ENCODE data around the gene XPO6.

The XPO6 gene

DNA sequence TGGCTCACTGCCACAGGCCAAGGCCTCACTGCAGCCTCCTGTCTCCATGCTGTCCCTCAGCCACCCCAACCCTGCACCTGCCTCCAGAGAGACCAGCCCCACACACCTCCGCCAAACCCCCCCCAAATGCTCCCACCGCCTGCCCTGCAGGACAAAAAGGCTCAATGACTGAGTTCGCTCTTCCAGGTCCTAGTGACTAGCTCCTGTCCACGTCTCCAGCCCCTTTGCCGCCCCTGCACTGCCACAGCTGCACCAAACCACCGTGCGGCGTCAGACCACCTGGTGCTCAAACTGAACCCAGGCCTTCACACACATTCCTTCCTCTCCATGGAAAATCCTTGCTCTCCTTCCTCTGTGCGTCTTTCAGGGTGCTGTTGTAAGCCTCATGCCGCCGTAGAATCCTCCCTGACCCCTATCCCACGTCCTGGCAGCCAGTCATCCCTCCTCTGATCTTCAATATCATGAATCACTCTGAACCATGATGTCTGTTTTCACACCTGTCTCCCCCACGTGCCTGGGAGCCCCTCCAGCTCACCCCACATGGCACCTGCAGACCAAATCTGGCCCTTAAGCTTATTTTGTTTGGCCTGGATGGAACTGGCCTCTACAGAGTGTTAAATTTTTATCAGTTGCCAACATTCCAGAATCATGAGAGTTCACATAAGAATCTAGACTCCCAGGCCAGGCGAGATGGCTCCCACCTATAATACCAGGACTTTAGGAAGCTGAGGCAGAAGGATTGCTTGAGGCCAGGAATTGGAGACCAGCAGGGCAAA lies 144.0 kb downstream of the XPO6 start:
- Histone ChIP-seq H3K27me3 (ENCODE audit: control insufficient read depth, insufficient read depth, low read length) (peaks cover 8% of the 10 kb centered on the region), H3K36me3 (ENCODE audit: control insufficient read depth, insufficient read depth, low read length) (no peaks in the 10 kb centered on the region), H3K9ac (ENCODE audit: low read length) (no peak overlapping the region), H3K4me1 (ENCODE audit: control insufficient read depth, insufficient read depth, low read length) (no peaks in the 10 kb centered on the region), H3K27ac (ENCODE audit: low read depth, low read length) (no peak overlapping the region), H3K4me3 (ENCODE audit: low read length) (no peak overlapping the region)

DNA sequence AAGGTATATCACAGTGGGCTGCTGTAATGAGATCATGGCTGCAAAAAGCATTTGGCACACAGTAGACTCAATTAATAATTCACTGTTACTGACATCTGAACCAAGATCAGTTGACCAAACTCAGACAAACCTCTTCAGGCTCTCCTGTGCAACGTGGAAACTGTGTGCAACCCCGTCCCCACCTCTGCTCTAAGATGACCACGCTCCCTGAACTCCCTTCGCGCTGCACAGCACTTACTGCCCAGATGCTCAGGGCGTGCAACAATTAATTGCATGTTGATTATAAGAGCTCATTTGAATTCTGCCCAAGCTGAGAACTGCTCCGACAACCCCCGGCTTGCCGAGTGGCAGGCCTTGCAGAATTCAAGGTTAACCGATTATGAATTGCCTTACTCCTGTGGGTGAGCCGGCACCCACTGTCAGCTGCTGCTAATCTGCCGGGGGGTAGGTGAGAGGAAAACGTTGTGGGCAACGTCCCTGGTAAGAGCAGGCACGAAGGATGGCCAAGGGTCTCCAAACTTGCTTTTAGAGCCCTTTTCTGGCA lies 147.0 kb downstream of the XPO6 start:
- H3K36me3 ChIP-seq (ENCODE audit: control insufficient read depth, insufficient read depth, low read length) = no peaks in the 10 kb centered on the region
- no peak overlapping the region for H3K4me3 ChIP-seq (ENCODE audit: low read length)
- no peak overlapping the region for H3K9ac ChIP-seq (ENCODE audit: low read length)
- no peaks in the 10 kb centered on the region for H3K4me1 ChIP-seq (ENCODE audit: control insufficient read depth, insufficient read depth, low read length)
- no peak overlapping the region for H3K27ac ChIP-seq (ENCODE audit: low read depth, low read length)
- H3K27me3 ChIP-seq (ENCODE audit: control insufficient read depth, insufficient read depth, low read length) = peaks cover 20% of the 10 kb centered on the region

DNA sequence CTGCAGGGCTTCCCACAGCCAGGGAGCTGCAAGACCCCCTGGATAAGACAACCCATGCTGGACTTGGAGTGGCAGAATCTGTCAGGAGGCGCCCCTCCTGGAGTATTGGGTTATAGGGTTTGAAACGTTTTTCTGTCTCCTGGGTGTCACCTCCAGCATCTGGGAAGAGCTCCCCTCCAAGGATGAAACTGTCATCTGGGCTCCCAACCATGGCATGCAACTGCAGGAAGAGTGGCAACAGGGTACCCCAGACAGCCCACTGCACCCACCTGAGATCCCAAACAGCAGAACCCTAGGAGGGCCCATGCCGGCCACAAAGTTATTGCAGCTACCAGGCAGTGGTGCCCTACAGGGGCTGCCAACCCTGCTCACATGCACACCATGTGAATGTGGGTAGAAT lies 147.6 kb downstream of the XPO6 start:
- Histone ChIP-seq H3K9ac (ENCODE audit: low read length) (no peak overlapping the region), H3K36me3 (ENCODE audit: control insufficient read depth, insufficient read depth, low read length) (no peaks in the 10 kb centered on the region), H3K27ac (ENCODE audit: low read depth, low read length) (no peak overlapping the region), H3K4me1 (ENCODE audit: control insufficient read depth, insufficient read depth, low read length) (no peaks in the 10 kb centered on the region), H3K27me3 (ENCODE audit: control insufficient read depth, insufficient read depth, low read length) (peaks cover 20% of the 10 kb centered on the region), H3K4me3 (ENCODE audit: low read length) (no peak overlapping the region)

DNA sequence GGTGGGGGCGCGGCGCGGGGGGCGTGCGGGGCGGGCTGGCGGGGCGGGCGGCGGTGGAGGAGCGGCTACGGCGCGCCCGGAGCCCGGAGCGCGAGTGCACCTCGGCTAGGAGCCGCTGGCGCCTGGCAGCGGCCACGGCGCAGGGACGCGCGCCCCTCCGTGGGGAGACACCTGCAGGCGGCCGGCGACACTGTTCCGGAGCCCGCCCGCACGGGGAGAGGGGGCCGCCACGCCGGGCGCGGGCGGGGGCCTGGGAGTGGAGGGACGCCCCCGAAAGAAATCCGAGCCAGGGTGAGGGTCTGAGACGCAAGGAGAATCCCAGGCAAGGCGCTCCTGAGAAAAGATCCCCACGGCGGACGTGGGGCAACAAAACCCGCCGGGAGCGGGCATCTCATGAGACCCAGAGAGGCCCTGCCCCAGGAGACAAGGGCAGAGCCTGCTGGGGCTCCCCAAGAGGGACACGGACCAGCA lies 148.1 kb downstream of the XPO6 start, which contains the start of gene GSG1L:
TSS of gene GSG1L (minus strand) at position 124 of the 471 bp plus-strand sequence. CDS start 290 bp downstream, outside the sequence.
- H3K27ac ChIP-seq (ENCODE audit: low read depth, low read length) = no peak within 1 kb of the TSS
- H3K4me3 ChIP-seq (ENCODE audit: low read length) = no peak within 1 kb of the TSS
- no peaks in the 10 kb centered on the region for H3K36me3 ChIP-seq (ENCODE audit: control insufficient read depth, insufficient read depth, low read length)
- peaks cover 20% of the 10 kb centered on the region for H3K27me3 ChIP-seq (ENCODE audit: control insufficient read depth, insufficient read depth, low read length)
- H3K9ac ChIP-seq (ENCODE audit: low read length) = no peak within 1 kb of the TSS
- no peaks in the 10 kb centered on the region for H3K4me1 ChIP-seq (ENCODE audit: control insufficient read depth, insufficient read depth, low read length)

DNA sequence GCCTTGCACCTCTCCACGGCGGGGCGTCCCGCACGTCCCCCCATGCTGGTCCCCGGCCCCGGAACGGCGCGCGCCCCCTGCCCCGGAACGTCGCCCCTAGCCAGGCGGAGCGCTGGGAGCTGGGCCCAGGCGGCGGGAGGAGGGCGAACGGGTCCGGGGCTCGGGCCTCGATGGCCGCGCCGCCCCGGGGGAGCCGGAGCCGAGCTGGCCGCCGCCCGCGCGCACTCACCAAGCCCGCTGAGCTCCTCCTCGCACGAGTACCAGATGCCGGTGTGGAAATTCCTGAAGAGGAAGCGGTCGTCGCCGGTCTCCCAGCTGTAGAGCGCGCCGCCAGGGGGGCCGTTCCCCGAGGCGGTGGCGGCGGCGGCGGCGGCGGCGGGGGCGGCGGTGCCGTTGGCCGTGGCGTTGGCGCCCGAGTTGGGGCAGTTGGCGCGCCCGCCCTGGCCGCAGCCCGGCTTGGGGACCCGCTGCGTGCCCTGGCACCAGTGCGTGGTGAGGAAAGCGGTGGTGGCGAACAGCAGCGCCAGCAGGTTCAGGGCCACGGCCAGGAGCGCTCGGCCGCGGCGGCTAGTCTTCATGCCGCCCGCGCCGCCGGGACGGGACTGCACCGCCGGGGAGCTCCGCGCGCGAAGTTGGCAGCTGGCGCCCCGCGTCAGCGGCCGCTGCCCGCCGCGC lies 148.8 kb downstream of the XPO6 start:
- no peak overlapping the region for H3K9ac ChIP-seq (ENCODE audit: low read length)
- H3K27ac ChIP-seq (ENCODE audit: low read depth, low read length) = no peak overlapping the region
- H3K4me1 ChIP-seq (ENCODE audit: control insufficient read depth, insufficient read depth, low read length) = no peaks in the 10 kb centered on the region
- H3K27me3 ChIP-seq (ENCODE audit: control insufficient read depth, insufficient read depth, low read length) = peaks cover 20% of the 10 kb centered on the region
- H3K4me3 ChIP-seq (ENCODE audit: low read length) = no peak overlapping the region
- no peaks in the 10 kb centered on the region for H3K36me3 ChIP-seq (ENCODE audit: control insufficient read depth, insufficient read depth, low read length)

DNA sequence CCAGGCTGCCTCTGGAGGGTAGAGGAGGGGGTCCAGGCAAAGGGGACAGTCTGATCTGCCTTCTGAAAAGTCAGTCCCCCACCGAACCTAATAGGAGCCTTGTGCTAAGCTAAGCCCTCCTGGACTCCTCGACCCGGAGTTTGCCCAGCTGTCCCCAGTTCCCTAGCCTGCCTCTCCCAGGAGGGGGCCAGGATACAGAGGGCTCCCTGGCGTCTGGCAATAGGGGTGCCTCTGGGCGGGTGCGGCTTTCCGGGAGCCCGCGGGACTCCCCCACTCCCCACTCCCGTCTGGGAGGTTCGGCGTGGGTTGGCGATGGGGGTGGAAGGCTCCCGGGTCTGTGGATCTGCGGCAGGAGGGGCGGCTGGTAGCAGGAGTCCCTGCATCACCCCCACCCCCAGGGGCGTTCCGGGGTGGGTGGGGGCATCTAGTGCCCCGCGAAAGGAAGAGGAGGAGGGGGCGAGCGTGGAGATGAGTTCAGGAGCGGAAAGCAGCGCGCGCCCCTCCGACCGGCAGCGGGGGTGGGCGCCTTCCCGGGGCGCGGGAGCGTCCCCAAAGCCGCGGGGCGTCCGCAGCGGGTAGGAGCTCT lies 149.4 kb downstream of the XPO6 start:
- H3K27ac ChIP-seq (ENCODE audit: low read depth, low read length) = no peak overlapping the region
- H3K4me3 ChIP-seq (ENCODE audit: low read length) = no peak overlapping the region
- no peak overlapping the region for H3K9ac ChIP-seq (ENCODE audit: low read length)
- H3K27me3 ChIP-seq (ENCODE audit: control insufficient read depth, insufficient read depth, low read length) = peaks cover 20% of the 10 kb centered on the region
- H3K36me3 ChIP-seq (ENCODE audit: control insufficient read depth, insufficient read depth, low read length) = no peaks in the 10 kb centered on the region
- no peaks in the 10 kb centered on the region for H3K4me1 ChIP-seq (ENCODE audit: control insufficient read depth, insufficient read depth, low read length)

DNA sequence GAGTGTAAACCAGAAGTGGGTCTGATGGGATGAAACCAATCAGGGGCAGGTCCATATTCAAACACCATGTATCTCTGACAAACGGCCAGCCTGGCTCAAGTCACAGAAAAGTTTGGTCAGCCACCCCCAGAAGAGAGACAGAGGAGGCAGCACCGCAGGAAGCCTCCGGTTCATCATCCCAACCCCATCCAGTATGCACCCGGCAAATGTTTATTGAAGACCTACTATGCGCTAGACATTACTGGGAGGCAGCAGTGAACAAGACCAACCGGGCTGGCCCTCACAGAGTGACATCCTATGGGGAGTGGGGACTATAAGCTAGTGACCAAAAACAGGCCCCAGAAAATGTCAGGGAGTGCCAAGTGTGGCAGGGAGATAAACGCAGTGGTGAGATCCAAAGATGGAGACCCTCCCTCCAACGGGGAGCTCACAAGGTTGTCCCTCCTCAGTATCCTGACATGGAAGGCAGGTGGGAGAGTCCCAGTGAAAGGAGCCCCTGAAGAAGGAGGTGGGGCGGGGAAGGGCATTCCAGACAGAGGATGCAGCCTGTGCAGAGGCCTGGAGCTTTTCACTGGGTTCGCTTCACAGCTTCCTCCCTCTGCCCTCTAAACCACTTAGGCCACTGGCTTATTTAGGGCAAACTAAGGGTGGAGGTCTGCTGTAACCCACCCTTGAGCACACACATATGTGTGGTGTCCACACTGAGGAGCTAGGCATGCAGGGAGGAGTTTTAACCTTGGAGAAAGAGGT lies 150.2 kb downstream of the XPO6 start:
- H3K27me3 ChIP-seq (ENCODE audit: control insufficient read depth, insufficient read depth, low read length) = peaks cover 20% of the 10 kb centered on the region
- no peaks in the 10 kb centered on the region for H3K36me3 ChIP-seq (ENCODE audit: control insufficient read depth, insufficient read depth, low read length)
- no peak overlapping the region for H3K27ac ChIP-seq (ENCODE audit: low read depth, low read length)
- H3K4me3 ChIP-seq (ENCODE audit: low read length) = no peak overlapping the region
- H3K4me1 ChIP-seq (ENCODE audit: control insufficient read depth, insufficient read depth, low read length) = no peaks in the 10 kb centered on the region
- no peak overlapping the region for H3K9ac ChIP-seq (ENCODE audit: low read length)

DNA sequence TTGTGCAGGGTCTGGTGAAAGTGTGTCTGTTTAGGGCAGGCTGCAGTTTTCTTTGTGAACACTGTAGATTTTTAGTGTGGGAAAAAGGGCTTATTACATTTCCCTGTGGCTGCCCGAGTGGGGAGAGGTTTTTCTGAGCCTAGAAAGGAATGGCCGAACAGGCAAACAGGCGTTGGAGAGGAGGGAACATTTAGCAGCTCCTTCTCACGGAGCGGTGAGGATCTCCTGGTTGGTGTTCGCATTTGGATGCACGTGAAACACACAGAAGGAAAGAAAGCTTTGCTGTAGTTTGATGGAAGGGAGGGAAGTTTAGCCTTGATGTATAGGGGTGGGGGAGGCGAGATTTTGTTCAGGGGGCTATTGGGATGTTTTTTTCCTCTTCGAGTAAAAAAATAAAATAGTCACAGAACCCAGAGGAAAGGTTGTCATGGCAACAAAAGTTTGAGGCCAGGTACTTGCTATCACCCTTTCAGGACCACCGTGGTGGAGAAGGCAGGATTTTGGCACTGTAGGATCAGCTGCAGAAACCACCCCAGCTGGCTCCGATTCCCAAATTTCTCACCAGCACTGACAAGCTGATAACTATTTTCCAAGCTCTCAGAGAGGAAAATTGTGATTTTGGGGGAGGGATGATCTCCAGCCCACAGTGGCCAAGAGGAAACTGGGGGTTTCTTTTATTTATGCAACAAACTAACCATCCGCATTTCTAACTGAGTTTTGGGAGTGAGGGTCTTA lies 151.8 kb downstream of the XPO6 start:
- H3K27me3 ChIP-seq (ENCODE audit: control insufficient read depth, insufficient read depth, low read length) = peaks cover 20% of the 10 kb centered on the region
- no peaks in the 10 kb centered on the region for H3K36me3 ChIP-seq (ENCODE audit: control insufficient read depth, insufficient read depth, low read length)
- no peak overlapping the region for H3K4me3 ChIP-seq (ENCODE audit: low read length)
- no peaks in the 10 kb centered on the region for H3K4me1 ChIP-seq (ENCODE audit: control insufficient read depth, insufficient read depth, low read length)
- no peak overlapping the region for H3K27ac ChIP-seq (ENCODE audit: low read depth, low read length)
- H3K9ac ChIP-seq (ENCODE audit: low read length) = no peak overlapping the region

DNA sequence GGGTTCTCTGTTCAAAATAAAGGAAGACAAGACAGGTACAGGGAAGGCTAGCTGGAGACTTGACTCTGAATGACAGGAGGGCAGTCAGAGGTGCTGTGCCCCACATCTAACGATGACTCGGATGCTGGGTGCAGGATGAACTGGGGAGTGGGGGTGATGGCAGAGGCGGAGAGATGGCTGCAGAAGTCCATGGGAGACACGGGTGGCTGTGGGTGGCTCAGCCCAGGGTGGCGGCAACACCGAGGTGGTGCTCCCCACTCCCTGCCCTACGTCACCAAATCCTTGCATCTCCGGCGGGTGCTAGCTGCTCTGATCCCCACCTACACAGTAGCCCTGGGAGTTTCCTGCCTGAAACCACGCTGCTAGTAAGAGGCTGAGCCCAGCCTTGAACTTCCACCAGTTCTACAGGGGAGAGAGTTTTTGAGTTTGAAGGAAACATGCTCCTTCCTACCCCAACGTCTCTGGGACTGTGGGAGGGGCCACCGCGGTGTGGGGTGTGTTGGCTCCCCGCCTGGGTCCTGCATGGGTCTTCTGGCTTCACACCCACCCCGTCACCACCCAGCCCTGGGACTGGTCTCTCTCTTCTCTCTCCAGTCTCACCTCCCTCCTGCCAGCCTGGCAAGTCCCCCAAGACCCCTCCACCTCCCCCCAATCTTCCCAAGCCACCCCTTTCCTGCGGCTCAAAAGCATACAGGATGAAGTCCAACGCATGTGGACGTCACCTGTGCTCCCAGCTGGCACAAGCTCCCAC lies 152.8 kb downstream of the XPO6 start:
- H3K36me3 ChIP-seq (ENCODE audit: control insufficient read depth, insufficient read depth, low read length) = no peaks in the 10 kb centered on the region
- H3K4me3 ChIP-seq (ENCODE audit: low read length) = no peak overlapping the region
- peaks cover 17% of the 10 kb centered on the region for H3K27me3 ChIP-seq (ENCODE audit: control insufficient read depth, insufficient read depth, low read length)
- no peak overlapping the region for H3K27ac ChIP-seq (ENCODE audit: low read depth, low read length)
- no peak overlapping the region for H3K9ac ChIP-seq (ENCODE audit: low read length)
- H3K4me1 ChIP-seq (ENCODE audit: control insufficient read depth, insufficient read depth, low read length) = no peaks in the 10 kb centered on the region

DNA sequence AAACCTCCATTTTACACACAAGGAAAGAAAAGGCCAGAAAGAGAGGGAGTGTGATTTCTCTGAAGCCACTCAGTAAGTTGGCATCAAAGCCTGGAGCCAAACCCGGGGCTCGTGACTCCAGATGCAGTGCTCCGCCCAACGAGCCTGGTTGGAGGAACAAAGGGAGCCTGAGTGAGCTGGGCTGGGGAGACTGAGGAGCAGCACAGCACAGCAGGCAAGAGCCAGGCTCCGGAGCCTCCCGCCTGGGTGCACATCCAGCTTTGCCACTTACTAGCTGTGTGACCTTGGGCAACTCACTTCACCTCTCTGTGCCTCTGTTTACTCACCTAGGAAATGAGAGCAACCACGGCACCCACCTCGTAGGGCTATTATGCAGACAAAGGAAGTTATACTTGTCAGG lies 153.8 kb downstream of the XPO6 start:
- no peak overlapping the region for H3K27ac ChIP-seq (ENCODE audit: low read depth, low read length)
- no peaks in the 10 kb centered on the region for H3K4me1 ChIP-seq (ENCODE audit: control insufficient read depth, insufficient read depth, low read length)
- H3K4me3 ChIP-seq (ENCODE audit: low read length) = no peak overlapping the region
- H3K36me3 ChIP-seq (ENCODE audit: control insufficient read depth, insufficient read depth, low read length) = no peaks in the 10 kb centered on the region
- H3K9ac ChIP-seq (ENCODE audit: low read length) = no peak overlapping the region
- peaks cover 16% of the 10 kb centered on the region for H3K27me3 ChIP-seq (ENCODE audit: control insufficient read depth, insufficient read depth, low read length)

DNA sequence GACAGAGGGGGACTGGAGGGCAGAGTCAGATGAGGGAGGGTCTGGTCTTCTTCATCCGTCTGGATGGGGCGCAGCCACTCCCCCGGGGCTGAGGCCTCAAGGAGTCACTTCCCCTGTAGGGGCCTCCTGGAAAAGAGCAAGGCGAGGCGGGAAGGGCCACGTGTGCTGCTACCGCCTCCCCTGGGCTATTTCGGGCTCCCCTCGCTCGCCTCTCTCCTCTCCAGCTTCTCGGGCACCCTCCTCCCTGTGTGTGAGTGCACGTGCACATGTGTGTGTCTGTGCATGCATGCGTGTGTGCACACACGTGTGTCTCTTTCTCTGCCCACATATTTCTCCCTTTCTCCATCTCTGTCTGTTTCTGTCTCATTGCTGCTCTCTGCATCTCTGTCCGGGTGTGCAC lies 158.3 kb downstream of the XPO6 start:
- no peak overlapping the region for H3K9ac ChIP-seq (ENCODE audit: low read length)

More for the DNA sequence above, 158.3 kb downstream of the XPO6 start:
- Histone ChIP-seq H3K4me1 (ENCODE audit: control insufficient read depth, insufficient read depth, low read length) (no peaks in the 10 kb centered on the region), H3K36me3 (ENCODE audit: control insufficient read depth, insufficient read depth, low read length) (no peaks in the 10 kb centered on the region), H3K27me3 (ENCODE audit: control insufficient read depth, insufficient read depth, low read length) (peaks cover 3% of the 10 kb centered on the region), H3K27ac (ENCODE audit: low read depth, low read length) (no peak overlapping the region), H3K4me3 (ENCODE audit: low read length) (no peak overlapping the region)
